T-helper 2 cell (primary cell): ENCODE results near the gene ADAM33.

ENCODE experiments used
- DNase-seq, 5 experiments: peaks; one replicate each; pipeline versions ENCODE4 v3.0.0 to v3.0.0-alpha.2; 2012 to 2022

ADAM33 gene

GRCh38 chr20:3663858-3664257 is 18.0 kb downstream of the ADAM33 start:
- DNase-seq, result no peak

- no peak for DNase-seq
Observed at GRCh38 chr20:3663031-3663701, 18.6 kb downstream of the ADAM33 start, which contains the start of gene GFRA4. Gene GFRA4 (minus strand): TSS chr20:3663399. CDS start chr20:3663399, 0 bp downstream.

GRCh38 chr20:3661814-3662665 is 19.8 kb downstream of the ADAM33 start:
- DNase-seq, result no peak

- no peak for DNase-seq
Observed at GRCh38 chr20:3661060-3661813, 20.6 kb downstream of the ADAM33 start.

- no peak for DNase-seq
Observed at GRCh38 chr20:3660262-3661059, 21.3 kb downstream of the ADAM33 start.

- no peak for DNase-seq
Observed at GRCh38 chr20:3659492-3660261, 22.1 kb downstream of the ADAM33 start.

- DNase-seq, result peak in 1 of 5 experiments; percentile 75
Observed at GRCh38 chr20:3658716-3659491, 22.9 kb downstream of the ADAM33 start.

- DNase-seq, result no peak
Observed at GRCh38 chr20:3658019-3658715, 23.6 kb downstream of the ADAM33 start.

GRCh38 chr20:3655131-3655405 is 26.7 kb downstream of the ADAM33 start:
- DNase-seq, result no peak

GRCh38 chr20:3654326-3655130 is 27.3 kb downstream of the ADAM33 start:
- no peak for DNase-seq

- DNase-seq, result no peak
Observed at GRCh38 chr20:3653921-3654320, 27.9 kb downstream of the ADAM33 start.

- DNase-seq, result no peak
Observed at GRCh38 chr20:3652676-3653596, 28.9 kb downstream of the ADAM33 start.

- DNase-seq, result no peak
Observed at GRCh38 chr20:3652221-3652620, 29.6 kb downstream of the ADAM33 start.

GRCh38 chr20:3651204-3651962 is 30.4 kb downstream of the ADAM33 start:
- DNase-seq, result no peak

- DNase-seq, result no peak
Observed at GRCh38 chr20:3648951-3649350, 32.9 kb downstream of the ADAM33 start.

GRCh38 chr20:3647473-3647872 is 34.3 kb downstream of the ADAM33 start:
- DNase-seq, result no peak

GRCh38 chr20:3646651-3647050 is 35.2 kb downstream of the ADAM33 start:
- no peak for DNase-seq

- DNase-seq, result no peak
Observed at GRCh38 chr20:3646067-3646440, 35.8 kb downstream of the ADAM33 start.
